HPDE6-E6E7 (cell line): ENCODE data around the gene PDGFRA.
"Not testable (repeated sequence)": the region's sequence is repeated elsewhere in the genome, so short reads cannot be mapped to it uniquely, and the experiment has no call there.

Experiments used
- DNase-seq: peaks from one replicate; pipeline ENCODE4 v3.0.0; 2011; ENCODE audit warnings: missing footprints; ENCODE audit errors: extremely low spot score

The PDGFRA gene

DNA sequence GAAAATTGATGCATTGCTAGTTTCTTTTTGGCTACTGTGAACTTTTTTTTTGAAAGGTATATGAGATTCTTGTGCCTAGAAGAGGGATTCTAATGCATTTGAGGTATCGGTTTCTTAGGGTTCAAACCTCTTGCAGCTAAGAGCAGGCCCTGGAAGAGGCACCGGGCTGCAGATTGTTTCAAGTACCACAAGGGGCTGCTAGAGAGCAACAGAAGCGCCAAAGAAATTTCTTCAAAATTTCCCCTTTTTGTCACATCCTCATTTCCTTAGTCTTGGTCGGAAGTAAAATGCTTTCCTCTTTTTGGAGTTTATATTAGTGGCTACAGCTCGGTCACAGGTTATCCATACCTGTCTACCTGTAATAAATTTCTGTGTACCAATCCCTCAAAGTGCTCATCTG is 89.8 kb downstream of the PDGFRA start:
- DNase-seq, result peak; percentile 34

DNA sequence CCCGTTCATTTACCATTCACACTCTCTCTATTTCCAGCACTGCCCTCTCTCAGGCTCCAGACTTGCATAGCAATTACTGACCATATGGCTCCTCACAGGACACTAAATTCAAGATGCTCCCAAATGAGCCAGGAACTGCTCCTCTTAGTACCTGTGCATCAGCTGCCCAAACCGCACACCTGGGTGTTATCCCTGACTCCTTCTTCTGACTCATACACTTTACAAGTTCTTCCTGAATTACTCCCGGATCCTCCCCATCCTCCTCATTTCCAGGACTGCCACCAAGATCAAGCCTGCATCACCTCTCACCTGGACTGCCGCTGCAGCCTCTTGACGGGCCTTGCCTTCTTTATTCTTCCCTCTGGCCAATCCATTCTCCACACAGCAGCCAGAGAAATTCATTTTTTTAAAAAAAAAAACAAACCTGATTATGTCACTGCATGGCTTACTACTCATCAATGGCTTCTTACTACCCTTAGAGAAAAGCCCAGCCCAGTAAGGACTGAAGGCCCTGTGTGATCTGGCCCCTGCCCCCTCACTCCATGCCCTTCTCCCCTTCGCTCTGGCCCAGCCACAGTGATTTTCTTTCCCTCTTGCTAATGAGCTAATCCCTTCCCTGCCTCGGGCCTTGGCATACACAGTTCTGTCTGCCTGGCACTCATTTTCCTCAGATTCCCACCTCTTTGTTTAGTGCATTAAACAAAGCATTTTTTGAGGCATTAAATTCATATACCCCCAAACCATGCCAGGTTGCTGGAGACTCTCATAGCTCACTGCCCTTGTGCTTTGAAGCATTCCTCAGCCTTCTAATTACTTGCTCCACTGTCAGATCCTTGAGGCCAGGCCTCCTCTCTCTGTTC is 92.0 kb downstream of the PDGFRA start:
- peak; percentile 13 for DNase-seq

DNA sequence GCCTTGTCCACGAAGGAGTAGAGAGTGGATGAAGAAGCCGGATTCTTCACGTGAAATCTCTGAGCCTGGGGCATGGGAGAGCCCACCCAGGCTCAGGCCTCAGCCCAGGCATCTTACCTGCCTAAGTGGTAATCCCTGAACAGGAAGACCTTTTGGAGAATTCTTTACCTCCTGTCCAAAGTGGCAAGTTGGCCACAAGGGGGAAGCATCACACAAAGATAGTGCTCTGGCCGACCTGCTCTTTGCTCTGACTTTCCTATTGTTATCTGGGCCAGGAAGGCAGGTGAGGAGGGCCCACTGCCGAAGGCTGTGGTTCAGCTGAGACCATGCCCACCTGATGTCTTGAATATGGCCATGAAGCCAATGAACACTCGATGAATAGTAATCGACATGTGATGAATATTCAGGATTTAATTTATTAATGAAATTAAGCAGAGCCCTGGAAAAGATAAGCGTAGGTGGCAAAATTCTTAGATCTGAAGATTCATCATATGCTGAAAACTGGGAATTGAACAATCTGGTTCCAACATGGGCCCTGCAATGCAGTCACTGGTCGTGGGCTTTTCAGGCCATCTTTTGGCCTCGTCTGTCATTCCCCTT is 93.8 kb downstream of the PDGFRA start:
- peak; percentile 67 for DNase-seq

DNA sequence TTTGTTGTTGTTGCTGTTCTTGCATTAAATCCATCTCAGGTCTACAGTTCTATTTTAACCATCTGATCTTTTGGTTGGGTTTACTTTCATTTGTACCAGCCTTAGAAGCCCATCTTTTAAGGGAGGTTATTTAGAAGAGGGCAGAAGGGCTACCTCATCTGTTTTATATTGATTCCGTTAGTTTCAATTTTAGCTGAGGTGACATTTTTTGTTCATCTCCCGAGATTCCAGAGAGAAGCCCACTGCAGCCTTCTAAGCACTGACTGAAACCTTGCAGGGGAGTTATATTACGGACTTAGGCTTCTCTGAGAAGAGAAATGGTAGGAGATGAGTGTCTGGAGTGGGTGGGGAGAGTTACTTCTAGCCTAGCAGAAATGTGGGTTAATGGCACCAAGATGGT is 101.8 kb downstream of the PDGFRA start:
- DNase-seq, result no peak

- no peak for DNase-seq
Measured at GRCh38 chr4:54332542-54332941, 103.4 kb downstream of the PDGFRA start.

DNA sequence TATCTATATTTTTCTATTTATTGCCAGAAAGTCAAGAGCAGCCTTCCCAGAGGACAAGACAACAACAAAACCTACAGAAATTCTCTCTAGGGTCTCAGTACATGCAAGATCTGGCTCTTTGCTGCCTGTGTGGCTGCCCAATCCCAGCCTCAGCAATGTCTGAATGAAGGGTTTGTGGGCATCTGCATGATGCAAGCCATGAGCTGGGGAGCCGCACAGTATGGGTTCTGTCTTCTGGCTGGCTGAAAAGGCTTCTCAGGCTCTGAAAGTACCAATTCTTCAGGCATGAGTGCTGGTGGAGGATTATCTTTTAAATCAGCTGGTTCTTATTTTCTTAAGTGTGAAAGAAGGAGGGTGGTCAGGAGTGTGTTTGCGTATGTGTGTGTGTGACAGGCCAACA is 104.6 kb downstream of the PDGFRA start:
- no peak for DNase-seq

DNA sequence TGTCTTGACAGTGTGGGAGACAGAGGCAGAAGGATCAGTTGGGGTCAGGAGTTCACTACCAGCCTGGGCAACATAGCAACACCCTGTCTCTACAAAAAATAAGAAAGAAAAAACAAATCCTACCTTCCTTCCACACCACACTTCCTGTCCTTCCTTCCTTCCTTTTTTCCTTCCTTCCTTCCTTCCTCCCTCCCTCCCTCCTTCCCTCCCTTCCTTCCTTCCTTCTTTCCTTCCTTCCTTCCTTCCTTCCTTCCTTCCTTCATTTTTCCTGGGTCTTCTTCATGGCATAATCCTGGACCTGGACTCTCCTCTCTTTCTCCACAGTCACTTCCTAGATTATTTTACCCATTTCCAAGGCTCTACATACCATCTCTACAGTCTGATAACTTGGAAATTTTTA is 105.7 kb downstream of the PDGFRA start:
- not testable (repeated sequence) for DNase-seq

GRCh38 chr4:54337009-54337408 is 107.9 kb downstream of the PDGFRA start:
- no peak for DNase-seq

DNA sequence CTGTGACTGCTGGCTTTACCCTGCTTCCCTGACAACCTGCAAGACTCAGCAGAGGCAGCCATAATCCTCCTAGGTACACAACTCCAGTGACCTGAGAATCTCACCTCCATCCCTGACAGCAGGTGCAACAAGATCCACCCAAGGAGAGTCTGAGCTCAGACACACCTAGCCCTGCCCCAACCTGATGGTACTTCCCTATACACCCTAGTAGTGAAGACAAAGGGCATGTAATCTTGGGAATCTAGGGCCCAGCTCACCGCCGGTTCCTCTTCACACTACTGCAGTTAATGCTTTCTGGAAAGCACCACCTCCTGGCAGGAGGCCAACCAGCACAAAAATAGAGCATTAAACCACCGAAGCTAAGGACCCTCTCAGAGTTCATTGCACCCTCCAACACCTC is 113.0 kb downstream of the PDGFRA start:
- DNase-seq, result not testable (repeated sequence)
